HEK293 (cell line): Measurements from ENCODE around the gene PTPRN2.

Source experiments
- CTCF ChIA-PET: fragments of 350-600 bp; formaldehyde crosslinking; extraction: SDS; loops from one replicate; lab custom pipeline; 2021; ENCODE audit warnings: antibody characterized with exemption; lab: Yijun Ruan, JAX
- POLR2A ChIA-PET: fragments of 300-600 bp; formaldehyde crosslinking; extraction: SDS; loops from one replicate; lab custom pipeline; 2020; ENCODE audit warnings: antibody characterized with exemption, inconsistent platforms; lab: Yijun Ruan, JAX
- H3K27ac ChIP-seq: fragments of 200-500 bp; sonication (Bioruptor generic); 2 replicates; pipeline ENCODE4 v1.5.1; 2014; ENCODE audit warnings: low read depth, low read length, control low read depth, inconsistent platforms; ENCODE audit errors: extremely low read depth
- H3K36me3 ChIP-seq, 2 experiments: fragments of 200-500 bp in 1 of 2; sonication (Bioruptor generic) in 1 of 2; 1 replicate in 1 of 2; 2 replicates in 1 of 2; pipeline ENCODE4 v1.5.1; 2014 to 2017; ENCODE audit warnings: inconsistent platforms in 2 of 2, low read length in 2 of 2; ENCODE audit not compliant: control insufficient read depth in 2 of 2, insufficient read depth in 1 of 2
- H3K4me1 ChIP-seq: fragments of 200-500 bp; sonication (Bioruptor generic); 2 replicates; pipeline ENCODE4 v1.5.1; 2014; ENCODE audit warnings: mild to moderate bottlenecking, low read length, inconsistent platforms; ENCODE audit not compliant: control insufficient read depth, insufficient read depth
- H3K4me3 ChIP-seq: 2 replicates; pipeline ENCODE4 v1.5.1; 2011; ENCODE audit warnings: low read depth, mild to moderate bottlenecking, control low read depth, low read length, moderate library complexity
- H3K9me3 ChIP-seq: fragments of 200-500 bp; sonication (Bioruptor generic); 2 replicates; pipeline ENCODE4 v1.5.1; 2014; ENCODE audit warnings: low read depth, low read length, inconsistent platforms; ENCODE audit not compliant: control insufficient read depth, insufficient read depth
- EGR2 ChIP-seq: fragments of 450-650 bp; formaldehyde crosslinking; IDR thresholded peaks from 2 replicates; pipeline ENCODE4 v1.5.1; 2016; ENCODE audit warnings: low read depth, missing biosample characterization, missing genetic modification characterization
- GLI4 ChIP-seq: fragments of 450-650 bp; formaldehyde crosslinking; IDR thresholded peaks from 2 replicates; pipeline ENCODE4 v1.5.1; 2016; ENCODE audit warnings: missing biosample characterization, missing genetic modification characterization
- HOXD13 ChIP-seq: sonication (generic); formaldehyde crosslinking; IDR thresholded peaks from 2 replicates; pipeline ENCODE4 v1.8.0; 2022; ENCODE audit warnings: missing genetic modification reagents, borderline replicate concordance
- MYNN ChIP-seq: fragments of 450-650 bp; formaldehyde crosslinking; IDR thresholded peaks from 2 replicates; pipeline ENCODE4 v1.5.1; 2016; ENCODE audit warnings: missing biosample characterization, missing genetic modification characterization, borderline replicate concordance
- YY1 ChIP-seq: fragments of 450-650 bp; formaldehyde crosslinking; IDR thresholded peaks from 2 replicates; pipeline ENCODE4 v1.5.1; 2018; ENCODE audit warnings: missing biosample characterization, missing genetic modification characterization
- ZEB2 ChIP-seq: fragments of 450-650 bp; formaldehyde crosslinking; IDR thresholded peaks from 2 replicates; pipeline ENCODE4 v1.5.1; 2016; ENCODE audit warnings: missing biosample characterization, missing genetic modification characterization
- ZFHX2 ChIP-seq: fragments of 450-650 bp; formaldehyde crosslinking; conservative IDR thresholded peaks from 2 replicates; pipeline ENCODE4 v1.5.1; 2016; ENCODE audit warnings: missing biosample characterization, missing genetic modification characterization
- ZIC2 ChIP-seq: fragments of 450-650 bp; formaldehyde crosslinking; IDR thresholded peaks from 2 replicates; pipeline ENCODE4 v1.5.1; 2016; ENCODE audit warnings: missing biosample characterization, missing genetic modification characterization
- ZNF138 ChIP-seq: fragments of 450-650 bp; formaldehyde crosslinking; IDR thresholded peaks from 2 replicates; pipeline ENCODE4 v1.5.1; 2016; ENCODE audit warnings: missing biosample characterization, missing genetic modification characterization, borderline replicate concordance
- ZNF324 ChIP-seq: fragments of 450-650 bp; formaldehyde crosslinking; IDR thresholded peaks from 2 replicates; pipeline ENCODE4 v1.5.1; 2016; ENCODE audit warnings: missing biosample characterization, missing genetic modification characterization
- ZNF416 ChIP-seq: fragments of 450-650 bp; formaldehyde crosslinking; IDR thresholded peaks from 2 replicates; pipeline ENCODE4 v1.5.1; 2016; ENCODE audit warnings: missing biosample characterization, missing genetic modification characterization
- ZNF433 ChIP-seq: fragments of 450-650 bp; formaldehyde crosslinking; IDR thresholded peaks from 2 replicates; pipeline ENCODE4 v1.5.1; 2016; ENCODE audit warnings: missing biosample characterization, missing genetic modification characterization, low read depth
- ZNF521 ChIP-seq: fragments of 450-650 bp; formaldehyde crosslinking; IDR thresholded peaks from 2 replicates; pipeline ENCODE4 v1.5.1; 2017; ENCODE audit warnings: missing biosample characterization, mild to moderate bottlenecking, missing genetic modification characterization
- ZNF558 ChIP-seq: fragments of 450-650 bp; formaldehyde crosslinking; IDR thresholded peaks from 2 replicates; pipeline ENCODE4 v1.5.1; 2016; ENCODE audit warnings: missing biosample characterization, missing genetic modification characterization
- ZNF596 ChIP-seq: fragments of 450-650 bp; IDR thresholded peaks from 2 replicates; pipeline ENCODE4 v1.5.0; 2018; ENCODE audit warnings: missing biosample characterization, mild to moderate bottlenecking, missing genetic modification characterization, moderate library complexity
- ZNF624 ChIP-seq: fragments of 450-650 bp; formaldehyde crosslinking; IDR thresholded peaks from 2 replicates; pipeline ENCODE4 v1.5.1; 2017; ENCODE audit warnings: missing biosample characterization, missing genetic modification characterization
- ZSCAN30 ChIP-seq: fragments of 450-650 bp; IDR thresholded peaks from 2 replicates; pipeline ENCODE4 v1.5.1; 2018; ENCODE audit warnings: missing biosample characterization, mild to moderate bottlenecking, missing genetic modification characterization, moderate library complexity
- TF ChIP-seq, protein P1 (sequence below): fragments of 450-650 bp; formaldehyde crosslinking; IDR thresholded peaks from 2 replicates; pipeline ENCODE4 v1.5.1; 2016; ENCODE audit warnings: missing biosample characterization, missing genetic modification characterization, borderline replicate concordance
- TF ChIP-seq, protein P2 (sequence below): fragments of 450-650 bp; formaldehyde crosslinking; IDR thresholded peaks from 2 replicates; pipeline ENCODE4 v1.5.1; 2016; ENCODE audit warnings: missing biosample characterization, missing genetic modification characterization

PTPRN2 gene

DNA sequence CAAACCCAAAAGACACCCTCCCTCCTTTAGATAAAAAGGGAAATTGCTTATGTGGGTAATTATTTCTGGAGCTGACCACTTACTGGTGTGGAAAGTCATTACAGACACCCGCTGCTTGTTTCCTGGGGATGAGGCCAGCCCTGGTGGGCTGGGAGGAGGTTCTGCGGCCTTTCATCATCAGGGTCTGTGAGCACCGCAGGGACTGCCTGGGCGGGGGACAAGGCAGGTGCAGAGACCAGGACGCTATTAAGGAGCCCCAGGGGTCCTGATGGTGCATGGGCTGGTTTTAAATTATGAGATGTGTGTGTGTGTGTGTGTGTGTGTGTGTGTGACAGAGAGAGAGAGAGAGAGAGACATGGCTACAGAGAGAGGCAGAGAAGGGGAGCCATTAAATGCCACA, 1079.6 kb downstream of the PTPRN2 start:
- ChIA-PET POLR2A (no interaction called here), CTCF (interaction anchor here (0.7 kb wide), 1 partner anchor 37 kb away, joined by 3 read pairs; no protein-coding TSS in a partner anchor)
- Histone ChIP-seq H3K4me3 (no peak overlapping the region), H3K36me3 (no peaks in the 10 kb centered on the region), H3K9me3 (no peaks in the 10 kb centered on the region), H3K27ac (no peak overlapping the region), H3K4me1 (no peaks in the 10 kb centered on the region)
- TF ChIP-seq ZIC2 (tag by site-specific recombination): peak; percentile 81
- no peak for TF ChIP-seq ZNF433 (tag by site-specific recombination)
- TF ChIP-seq ZNF624 (tag by site-specific recombination): no peak

DNA sequence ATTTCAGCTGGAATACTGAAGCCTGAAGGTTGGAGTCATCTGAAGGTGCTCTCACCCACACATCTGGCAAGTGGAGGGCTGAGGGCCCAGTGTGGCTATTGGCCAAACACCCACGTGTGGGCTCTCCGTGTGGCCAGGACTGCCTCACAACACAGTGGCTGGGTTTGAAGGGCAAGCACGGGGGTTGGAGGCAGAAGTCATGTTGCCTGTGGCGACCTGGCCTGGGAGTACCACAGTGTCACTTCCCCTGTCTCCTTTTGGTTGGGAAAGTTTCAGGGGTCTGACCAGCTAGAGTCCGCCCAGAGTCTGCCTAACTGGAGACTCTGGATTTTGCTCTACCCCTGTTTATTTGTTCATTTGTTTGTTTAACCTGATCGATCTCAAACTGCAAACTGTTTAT, 1081.4 kb downstream of the PTPRN2 start:
- POLR2A ChIA-PET: no interaction called here
- CTCF ChIA-PET: no interaction called here
- Histone ChIP-seq H3K9me3 (no peaks in the 10 kb centered on the region), H3K4me3 (no peak overlapping the region), H3K27ac (no peak overlapping the region), H3K4me1 (no peaks in the 10 kb centered on the region), H3K36me3 (no peaks in the 10 kb centered on the region)
- TF ChIP-seq ZNF324 (tag by site-specific recombination) (no peak), ZFHX2 (peak; percentile 38), ZSCAN30 (tag by site-specific recombination) (no peak), EGR2 (tag by site-specific recombination) (peak; percentile 58; the same call in 1 of the 2 replicates), MYNN (tag by site-specific recombination) (no peak), ZNF521 (tag by site-specific recombination) (no peak), HOXD13 (CRISPR knock-in tag) (no peak), GLI4 (tag by site-specific recombination) (no peak), ZNF138 (tag by site-specific recombination) (no peak), ZNF416 (no peak), ZNF596 (no peak), ZNF558 (no peak), ZEB2 (tag by site-specific recombination) (no peak), YY1 (tag by site-specific recombination) (no peak)
- TF ChIP-seq, protein P1, sequence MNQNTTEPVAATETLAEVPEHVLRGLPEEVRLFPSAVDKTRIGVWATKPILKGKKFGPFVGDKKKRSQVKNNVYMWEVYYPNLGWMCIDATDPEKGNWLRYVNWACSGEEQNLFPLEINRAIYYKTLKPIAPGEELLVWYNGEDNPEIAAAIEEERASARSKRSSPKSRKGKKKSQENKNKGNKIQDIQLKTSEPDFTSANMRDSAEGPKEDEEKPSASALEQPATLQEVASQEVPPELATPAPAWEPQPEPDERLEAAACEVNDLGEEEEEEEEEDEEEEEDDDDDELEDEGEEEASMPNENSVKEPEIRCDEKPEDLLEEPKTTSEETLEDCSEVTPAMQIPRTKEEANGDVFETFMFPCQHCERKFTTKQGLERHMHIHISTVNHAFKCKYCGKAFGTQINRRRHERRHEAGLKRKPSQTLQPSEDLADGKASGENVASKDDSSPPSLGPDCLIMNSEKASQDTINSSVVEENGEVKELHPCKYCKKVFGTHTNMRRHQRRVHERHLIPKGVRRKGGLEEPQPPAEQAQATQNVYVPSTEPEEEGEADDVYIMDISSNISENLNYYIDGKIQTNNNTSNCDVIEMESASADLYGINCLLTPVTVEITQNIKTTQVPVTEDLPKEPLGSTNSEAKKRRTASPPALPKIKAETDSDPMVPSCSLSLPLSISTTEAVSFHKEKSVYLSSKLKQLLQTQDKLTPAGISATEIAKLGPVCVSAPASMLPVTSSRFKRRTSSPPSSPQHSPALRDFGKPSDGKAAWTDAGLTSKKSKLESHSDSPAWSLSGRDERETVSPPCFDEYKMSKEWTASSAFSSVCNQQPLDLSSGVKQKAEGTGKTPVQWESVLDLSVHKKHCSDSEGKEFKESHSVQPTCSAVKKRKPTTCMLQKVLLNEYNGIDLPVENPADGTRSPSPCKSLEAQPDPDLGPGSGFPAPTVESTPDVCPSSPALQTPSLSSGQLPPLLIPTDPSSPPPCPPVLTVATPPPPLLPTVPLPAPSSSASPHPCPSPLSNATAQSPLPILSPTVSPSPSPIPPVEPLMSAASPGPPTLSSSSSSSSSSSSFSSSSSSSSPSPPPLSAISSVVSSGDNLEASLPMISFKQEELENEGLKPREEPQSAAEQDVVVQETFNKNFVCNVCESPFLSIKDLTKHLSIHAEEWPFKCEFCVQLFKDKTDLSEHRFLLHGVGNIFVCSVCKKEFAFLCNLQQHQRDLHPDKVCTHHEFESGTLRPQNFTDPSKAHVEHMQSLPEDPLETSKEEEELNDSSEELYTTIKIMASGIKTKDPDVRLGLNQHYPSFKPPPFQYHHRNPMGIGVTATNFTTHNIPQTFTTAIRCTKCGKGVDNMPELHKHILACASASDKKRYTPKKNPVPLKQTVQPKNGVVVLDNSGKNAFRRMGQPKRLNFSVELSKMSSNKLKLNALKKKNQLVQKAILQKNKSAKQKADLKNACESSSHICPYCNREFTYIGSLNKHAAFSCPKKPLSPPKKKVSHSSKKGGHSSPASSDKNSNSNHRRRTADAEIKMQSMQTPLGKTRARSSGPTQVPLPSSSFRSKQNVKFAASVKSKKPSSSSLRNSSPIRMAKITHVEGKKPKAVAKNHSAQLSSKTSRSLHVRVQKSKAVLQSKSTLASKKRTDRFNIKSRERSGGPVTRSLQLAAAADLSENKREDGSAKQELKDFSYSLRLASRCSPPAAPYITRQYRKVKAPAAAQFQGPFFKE (tag by site-specific recombination): no peak
- TF ChIP-seq, protein P2, sequence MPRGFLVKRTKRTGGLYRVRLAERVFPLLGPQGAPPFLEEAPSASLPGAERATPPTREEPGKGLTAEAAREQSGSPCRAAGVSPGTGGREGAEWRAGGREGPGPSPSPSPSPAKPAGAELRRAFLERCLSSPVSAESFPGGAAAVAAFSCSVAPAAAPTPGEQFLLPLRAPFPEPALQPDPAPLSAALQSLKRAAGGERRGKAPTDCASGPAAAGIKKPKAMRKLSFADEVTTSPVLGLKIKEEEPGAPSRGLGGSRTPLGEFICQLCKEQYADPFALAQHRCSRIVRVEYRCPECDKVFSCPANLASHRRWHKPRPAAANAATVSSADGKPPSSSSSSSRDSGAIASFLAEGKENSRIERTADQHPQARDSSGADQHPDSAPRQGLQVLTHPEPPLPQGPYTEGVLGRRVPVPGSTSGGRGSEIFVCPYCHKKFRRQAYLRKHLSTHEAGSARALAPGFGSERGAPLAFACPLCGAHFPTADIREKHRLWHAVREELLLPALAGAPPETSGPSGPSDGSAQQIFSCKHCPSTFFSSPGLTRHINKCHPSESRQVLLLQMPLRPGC (tag by site-specific recombination): no peak
